IPS-18a (cell line): Measurements from ENCODE around the gene EYA4.

ENCODE experiments used
- H3K27ac ChIP-seq: one replicate; pipeline ENCODE4 v1.5.1; 2013; ENCODE audit warnings: low read length
- H3K27me3 ChIP-seq: one replicate; pipeline ENCODE4 v1.6.1; 2013; ENCODE audit warnings: mild to moderate bottlenecking, low read length; ENCODE audit not compliant: control insufficient read depth, insufficient read depth
- H3K36me3 ChIP-seq: one replicate; pipeline ENCODE4 v1.6.1; 2013; ENCODE audit warnings: low read depth, low read length; ENCODE audit not compliant: control insufficient read depth
- H3K4me1 ChIP-seq: one replicate; pipeline ENCODE4 v1.6.1; 2013; ENCODE audit warnings: low read depth, low read length; ENCODE audit not compliant: control insufficient read depth
- H3K4me3 ChIP-seq: one replicate; pipeline ENCODE4 v1.5.1; 2013; ENCODE audit warnings: low read length
- H3K9ac ChIP-seq: one replicate; pipeline ENCODE4 v1.6.1; 2013; ENCODE audit warnings: mild to moderate bottlenecking, low read length, moderate library complexity
- H3K9me3 ChIP-seq: one replicate; pipeline ENCODE4 v1.6.1; 2013; ENCODE audit warnings: low read depth, low read length; ENCODE audit not compliant: control insufficient read depth

The EYA4 gene

GRCh38 chr6:133408543-133408942 is 167.4 kb downstream of the EYA4 start:
- Histone ChIP-seq H3K9ac (no peak overlapping the region), H3K27me3 (no peaks in the 10 kb centered on the region), H3K9me3 (no peaks in the 10 kb centered on the region), H3K4me1 (peaks cover 30% of the 10 kb centered on the region), H3K4me3 (no peak overlapping the region), H3K36me3 (no peaks in the 10 kb centered on the region), H3K27ac (no peak overlapping the region)

DNA sequence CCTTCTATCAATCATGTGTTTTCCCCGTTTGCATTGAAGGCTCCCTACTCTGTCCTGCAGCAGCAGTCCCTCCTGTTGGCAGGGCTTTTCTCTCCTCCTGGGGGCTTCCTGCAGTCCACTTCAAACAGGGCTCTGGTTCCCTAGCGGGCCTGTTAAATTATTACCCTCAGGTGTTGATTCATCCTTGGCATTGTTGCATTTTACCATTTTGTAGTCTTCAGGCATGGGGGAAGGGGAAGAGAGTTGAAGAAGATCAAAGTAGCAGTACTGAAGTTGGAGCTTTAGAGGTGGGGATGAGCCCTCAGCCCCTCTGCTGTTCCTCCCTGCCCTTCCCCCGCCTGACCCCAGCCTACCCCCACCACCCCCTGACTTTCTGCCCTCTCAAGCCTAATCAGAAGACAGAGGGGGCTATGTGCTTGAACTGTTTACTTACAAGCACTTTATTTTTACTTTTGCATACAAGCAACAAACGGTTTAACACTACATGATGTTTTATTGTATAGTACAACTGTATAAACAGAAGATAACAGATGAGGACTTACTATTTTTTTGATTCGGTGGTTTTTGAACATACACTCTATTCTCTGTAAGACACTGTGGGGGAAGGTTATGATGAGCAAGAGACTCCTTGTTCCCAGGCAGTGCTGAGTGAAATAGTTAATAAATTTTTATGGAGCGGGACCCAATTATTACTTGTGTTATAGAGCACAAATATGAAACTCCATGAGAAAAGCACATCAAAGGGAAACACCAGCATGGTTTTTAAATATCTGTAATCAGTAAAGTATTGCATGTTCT is 169.7 kb downstream of the EYA4 start:
- no peaks in the 10 kb centered on the region for H3K27me3 ChIP-seq
- H3K9me3 ChIP-seq: no peaks in the 10 kb centered on the region
- H3K9ac ChIP-seq: no peak overlapping the region
- H3K36me3 ChIP-seq: no peaks in the 10 kb centered on the region
- H3K4me1 ChIP-seq: peaks cover 35% of the 10 kb centered on the region
- H3K4me3 ChIP-seq: peak overlapping the region; percentile 30
- H3K27ac ChIP-seq: no peak overlapping the region

DNA sequence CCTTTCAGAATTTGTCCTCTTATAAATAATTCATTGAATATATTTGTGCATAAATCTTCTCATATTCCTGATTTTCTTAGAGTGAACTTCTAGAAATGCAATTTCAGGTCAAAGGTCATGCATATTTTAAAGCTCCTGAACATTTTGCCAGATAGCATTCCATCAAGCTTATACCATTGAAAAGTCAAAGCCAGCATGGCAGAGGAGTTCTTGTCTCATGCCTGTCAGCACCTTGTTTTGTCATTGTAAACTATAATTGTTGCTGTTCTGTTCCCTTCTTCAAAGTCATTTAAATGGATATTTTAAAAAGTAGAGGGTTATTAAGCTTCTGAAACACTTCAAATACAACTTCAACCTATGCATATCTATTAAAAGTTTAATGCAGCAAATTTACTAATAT is 170.6 kb downstream of the EYA4 start:
- H3K9me3 ChIP-seq: no peaks in the 10 kb centered on the region
- H3K4me3 ChIP-seq: no peak overlapping the region
- no peak overlapping the region for H3K9ac ChIP-seq
- no peaks in the 10 kb centered on the region for H3K27me3 ChIP-seq
- no peaks in the 10 kb centered on the region for H3K36me3 ChIP-seq
- H3K4me1 ChIP-seq: peaks cover 35% of the 10 kb centered on the region
- no peak overlapping the region for H3K27ac ChIP-seq

DNA sequence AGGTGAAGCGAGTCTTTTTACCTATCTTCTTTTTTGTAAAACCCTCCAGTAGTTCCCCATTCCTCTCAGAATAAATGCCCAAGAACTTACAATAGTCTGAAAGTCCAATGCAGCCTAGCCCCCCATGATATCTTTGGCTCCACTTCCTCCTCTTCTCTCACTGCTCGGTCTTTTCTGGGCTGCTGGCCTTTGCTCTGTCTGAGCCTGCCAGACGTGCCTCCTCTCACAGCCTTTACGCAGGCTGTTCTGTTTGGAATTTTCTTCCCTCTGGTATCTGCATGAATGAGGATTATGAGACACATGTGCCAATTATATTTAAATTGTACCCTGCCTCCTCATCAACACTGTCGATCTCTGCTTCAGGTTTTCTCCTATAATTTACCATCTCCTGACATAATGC is 174.1 kb downstream of the EYA4 start:
- Histone ChIP-seq H3K4me1 (peaks cover 19% of the 10 kb centered on the region), H3K27me3 (no peaks in the 10 kb centered on the region), H3K36me3 (no peaks in the 10 kb centered on the region), H3K4me3 (no peak overlapping the region), H3K9ac (no peak overlapping the region), H3K9me3 (no peaks in the 10 kb centered on the region), H3K27ac (no peak overlapping the region)

- Histone ChIP-seq H3K36me3 (no peaks in the 10 kb centered on the region), H3K4me3 (no peak overlapping the region), H3K9ac (no peak overlapping the region), H3K9me3 (no peaks in the 10 kb centered on the region), H3K4me1 (peaks cover 8% of the 10 kb centered on the region), H3K27me3 (no peaks in the 10 kb centered on the region), H3K27ac (no peak overlapping the region)
Observed at GRCh38 chr6:133418108-133418507, 177.0 kb downstream of the EYA4 start.

GRCh38 chr6:133423242-133423641 is 182.1 kb downstream of the EYA4 start:
- no peak overlapping the region for H3K4me3 ChIP-seq
- H3K9ac ChIP-seq: no peak overlapping the region
- H3K4me1 ChIP-seq: peaks cover 3% of the 10 kb centered on the region
- no peaks in the 10 kb centered on the region for H3K27me3 ChIP-seq
- H3K9me3 ChIP-seq: no peaks in the 10 kb centered on the region
- no peak overlapping the region for H3K27ac ChIP-seq
- H3K36me3 ChIP-seq: no peaks in the 10 kb centered on the region

DNA sequence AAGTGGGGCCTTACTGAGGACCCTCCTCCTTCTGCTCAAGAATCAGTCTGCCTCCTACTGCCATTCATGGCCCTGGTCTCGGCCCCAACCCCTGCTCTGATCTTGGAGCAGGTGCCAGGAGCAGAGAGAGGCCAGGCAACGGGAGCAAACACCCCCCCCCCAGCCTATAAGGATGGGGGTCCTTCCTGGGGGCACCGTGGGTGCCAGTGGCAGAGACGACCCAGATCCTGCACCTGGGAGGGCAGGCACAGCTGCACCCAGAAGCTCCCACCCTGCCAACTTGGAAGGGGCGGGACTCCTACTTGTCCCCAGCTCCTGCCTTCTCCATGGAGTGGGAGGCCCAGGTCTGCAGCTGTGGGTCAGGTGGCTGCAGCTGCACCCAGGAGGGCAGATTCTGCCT is 183.2 kb downstream of the EYA4 start:
- H3K4me3 ChIP-seq: no peak overlapping the region
- H3K4me1 ChIP-seq: peaks cover 3% of the 10 kb centered on the region
- no peak overlapping the region for H3K27ac ChIP-seq
- H3K9ac ChIP-seq: no peak overlapping the region
- H3K36me3 ChIP-seq: no peaks in the 10 kb centered on the region
- H3K9me3 ChIP-seq: no peaks in the 10 kb centered on the region
- H3K27me3 ChIP-seq: no peaks in the 10 kb centered on the region

DNA sequence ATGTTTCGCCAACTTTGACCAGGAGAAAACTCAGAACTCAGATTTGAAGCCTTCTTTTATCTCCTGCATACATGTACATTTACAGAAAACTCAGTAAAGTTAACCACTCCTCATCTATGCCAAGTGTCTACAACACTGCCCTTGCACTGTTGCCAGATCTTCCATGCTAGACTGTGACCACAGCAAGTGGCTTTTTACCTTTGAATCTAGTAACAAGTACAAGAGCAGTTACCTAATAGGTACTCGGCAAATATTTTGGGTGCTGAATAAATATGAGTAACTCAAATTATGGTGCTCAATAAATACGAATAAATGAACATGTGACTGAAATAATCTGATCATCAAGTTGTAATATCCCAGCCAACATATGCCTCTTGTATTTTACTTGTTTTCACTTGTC is 184.9 kb downstream of the EYA4 start:
- Histone ChIP-seq H3K36me3 (no peaks in the 10 kb centered on the region), H3K27me3 (no peaks in the 10 kb centered on the region), H3K4me1 (peaks cover 7% of the 10 kb centered on the region), H3K9ac (no peak overlapping the region), H3K4me3 (no peak overlapping the region), H3K27ac (no peak overlapping the region), H3K9me3 (no peaks in the 10 kb centered on the region)

GRCh38 chr6:133428295-133428694 is 187.1 kb downstream of the EYA4 start:
- Histone ChIP-seq H3K27ac (no peak overlapping the region), H3K4me3 (no peak overlapping the region), H3K9me3 (no peaks in the 10 kb centered on the region), H3K9ac (no peak overlapping the region), H3K4me1 (peaks cover 21% of the 10 kb centered on the region), H3K27me3 (no peaks in the 10 kb centered on the region), H3K36me3 (no peaks in the 10 kb centered on the region)

GRCh38 chr6:133430530-133430929 is 189.4 kb downstream of the EYA4 start:
- no peak overlapping the region for H3K27ac ChIP-seq
- no peak overlapping the region for H3K9ac ChIP-seq
- H3K4me1 ChIP-seq: peaks cover 21% of the 10 kb centered on the region
- no peak overlapping the region for H3K4me3 ChIP-seq
- H3K36me3 ChIP-seq: no peaks in the 10 kb centered on the region
- H3K27me3 ChIP-seq: no peaks in the 10 kb centered on the region
- no peaks in the 10 kb centered on the region for H3K9me3 ChIP-seq

GRCh38 chr6:133431031-133431430 is 189.9 kb downstream of the EYA4 start:
- no peaks in the 10 kb centered on the region for H3K36me3 ChIP-seq
- H3K4me1 ChIP-seq: peaks cover 21% of the 10 kb centered on the region

More at GRCh38 chr6:133431031-133431430, 189.9 kb downstream of the EYA4 start:
- Histone ChIP-seq H3K9ac (no peak overlapping the region), H3K4me3 (no peak overlapping the region), H3K27ac (no peak overlapping the region), H3K27me3 (no peaks in the 10 kb centered on the region), H3K9me3 (no peaks in the 10 kb centered on the region)
